ENCODE data around the gene CHRNA1. TPM values are rescaled to one million over a fixed set of nuclear protein-coding genes. Genes with fewer than 3 reads are reported as not detected.

The CHRNA1 gene
- total RNA-seq, 1 experiment from 2014 or later = not detected

GRCh38 chr2:174786066-174786725, 21.9 kb upstream of the CHRNA1 start:
- no peaks in the 10 kb centered on the region for H3K36me3 ChIP-seq (ENCODE audit: control insufficient read depth in 1 of 2, insufficient read depth in 2 of 2, low read length in 2 of 2)
- ATAC-seq (no peak), DNase-seq (ENCODE audit: low read depth, low spot score) (no peak)
- CTCF ChIA-PET = no interaction called here
- POLR2A ChIA-PET = no interaction called here
- no peaks in the 10 kb centered on the region for H4K20me1 ChIP-seq (ENCODE audit: insufficient read depth)
- no peak for TF ChIP-seq POLR2A (IDR thresholded peaks at IDR 0.05; ENCODE audit: borderline replicate concordance, extremely low read depth, insufficient read depth, insufficient read length)
- TF ChIP-seq CEBPB (IDR thresholded peaks at IDR 0.05; ENCODE audit: low read depth) = no peak
- no peak for TF ChIP-seq CBX3 (IDR thresholded peaks at IDR 0.05; ENCODE audit: low read depth)
- TF ChIP-seq SRF (IDR thresholded peaks at IDR 0.05; ENCODE audit: low read depth) = no peak
- TF ChIP-seq ATF3 (IDR thresholded peaks at IDR 0.05) = no peak
- no peak for TF ChIP-seq MAX (IDR thresholded peaks at IDR 0.05)
- TF ChIP-seq EGR1 (IDR thresholded peaks at IDR 0.05; ENCODE audit: low read depth) = no peak
- TF ChIP-seq ZFX (IDR thresholded peaks at IDR 0.05) = no peak
- intact Hi-C loops (cut with micrococcal nuclease) = no loop called here
- H3K79me2 ChIP-seq (ENCODE audit: insufficient read depth, low read length) = no peaks in the 10 kb centered on the region
- no peak overlapping the region for H2AFZ ChIP-seq (ENCODE audit: low read depth, low read length, poor library complexity, severe bottlenecking)
- H3K4me2 ChIP-seq (ENCODE audit: low read length) = no peak overlapping the region
- no peak overlapping the region for H3K27ac ChIP-seq (ENCODE audit: low read depth, low read length)
- no TSS peak for BruUV-seq (replicated peaks)
- H3K9me2 ChIP-seq (ENCODE audit: insufficient read depth) = no peaks in the 10 kb centered on the region
- H3K9me3 ChIP-seq (ENCODE audit: control insufficient read depth in 1 of 2, insufficient read depth in 1 of 2, low read depth in 1 of 2, low read length in 2 of 2) = no peaks in the 10 kb centered on the region
- H3K4me1 ChIP-seq (ENCODE audit: control insufficient read depth in 1 of 2, insufficient read depth in 2 of 2, low read length in 2 of 2) = peaks cover 10 to 14% of the 10 kb centered on the region in 2 experiments; a peak in 3 of 4 replicates
- no peak overlapping the region for H3K4me3 ChIP-seq (replicated peaks in 1 of 2; ENCODE audit: low read depth in 1 of 2, low read length in 2 of 2)
- RAD21 ChIA-PET (ENCODE audit: low non-redundant PET in 1 of 2, low total read pairs in 2 of 2, uncharacterized antibody in 2 of 2, unreplicated experiment in 2 of 2) = no interaction called here
- no peak overlapping the region for H3K9ac ChIP-seq (ENCODE audit: low read length)
- H3K27me3 ChIP-seq (ENCODE audit: insufficient read depth, low read length) = no peaks in the 10 kb centered on the region

- H4K20me1 ChIP-seq (ENCODE audit: insufficient read depth) = no peaks in the 10 kb centered on the region
- intact Hi-C loops (cut with micrococcal nuclease) = no loop called here
- no peak overlapping the region for H2AFZ ChIP-seq (ENCODE audit: low read depth, low read length, poor library complexity, severe bottlenecking)
- ChIA-PET CTCF (no interaction called here), RAD21 (ENCODE audit: low non-redundant PET in 1 of 2, low total read pairs in 2 of 2, uncharacterized antibody in 2 of 2, unreplicated experiment in 2 of 2) (no interaction called here), POLR2A (no interaction called here)
- H3K36me3 ChIP-seq (ENCODE audit: control insufficient read depth in 1 of 2, insufficient read depth in 2 of 2, low read length in 2 of 2) = no peaks in the 10 kb centered on the region
- no peak overlapping the region for H3K4me2 ChIP-seq (ENCODE audit: low read length)
- DNase-seq (ENCODE audit: low read depth, low spot score) (no peak), ATAC-seq (no peak)
- H3K4me1 ChIP-seq (ENCODE audit: control insufficient read depth in 1 of 2, insufficient read depth in 2 of 2, low read length in 2 of 2) = peaks cover 10 to 14% of the 10 kb centered on the region in 2 experiments; a peak in 3 of 4 replicates
- H3K9me3 ChIP-seq (ENCODE audit: control insufficient read depth in 1 of 2, insufficient read depth in 1 of 2, low read depth in 1 of 2, low read length in 2 of 2) = no peaks in the 10 kb centered on the region
- no peaks in the 10 kb centered on the region for H3K79me2 ChIP-seq (ENCODE audit: insufficient read depth, low read length)
- BruUV-seq (replicated peaks) = no TSS peak
- no peaks in the 10 kb centered on the region for H3K27me3 ChIP-seq (ENCODE audit: insufficient read depth, low read length)
- H3K27ac ChIP-seq (ENCODE audit: low read depth, low read length) = no peak overlapping the region
- H3K4me3 ChIP-seq (replicated peaks in 1 of 2; ENCODE audit: low read depth in 1 of 2, low read length in 2 of 2) = no peak overlapping the region
- H3K9ac ChIP-seq (ENCODE audit: low read length) = no peak overlapping the region
- H3K9me2 ChIP-seq (ENCODE audit: insufficient read depth) = no peaks in the 10 kb centered on the region
- TF ChIP-seq ZNF274 (IDR thresholded peaks at IDR 0.05; ENCODE audit: low read depth, low read length) = no peak
- no peak for TF ChIP-seq SRF (IDR thresholded peaks at IDR 0.05; ENCODE audit: low read depth)
- TF ChIP-seq REST (IDR thresholded peaks at IDR 0.05; ENCODE audit: low read depth) = no peak
- TF ChIP-seq ZFX (IDR thresholded peaks at IDR 0.05) = no peak
- TF ChIP-seq SP1 (IDR thresholded peaks at IDR 0.05; ENCODE audit: low read depth) = no peak
- no peak for TF ChIP-seq SIN3A (IDR thresholded peaks at IDR 0.05; ENCODE audit: low read depth)
- TF ChIP-seq FOSL1 (IDR thresholded peaks at IDR 0.05; ENCODE audit: low read depth) = no peak
- no peak for TF ChIP-seq POLR2AphosphoS5 (IDR thresholded peaks at IDR 0.05; ENCODE audit: low read depth, low read length)
- no peak for TF ChIP-seq YY1 (IDR thresholded peaks at IDR 0.05; ENCODE audit: extremely low read depth, insufficient replicate concordance, low read depth, low read length)
- no peak for TF ChIP-seq RAD21 (IDR thresholded peaks at IDR 0.05; ENCODE audit: low read depth)
- TF ChIP-seq JUND (IDR thresholded peaks at IDR 0.05) = no peak
These were observed 21.2 kb upstream of the CHRNA1 start for GRCh38 chr2:174785481-174785880.
